ENCODE data around the gene COG5.

The COG5 gene

GRCh38 chr7:107482571-107482970 lies 81.1 kb downstream of the COG5 start:
- no peak for TF ChIP-seq BHLHE40 (IDR thresholded peaks at IDR 0.05; ENCODE audit: borderline replicate concordance)
- TF ChIP-seq ZNF384 (IDR thresholded peaks at IDR 0.05), result no peak
- TF ChIP-seq LEF1 (IDR thresholded peaks at IDR 0.05; ENCODE audit: borderline replicate concordance), result no peak
- TF ChIP-seq ELF4 (IDR thresholded peaks at IDR 0.05), result no peak
- no peak for TF ChIP-seq FOXK2 (IDR thresholded peaks at IDR 0.05)
- POLR2A ChIA-PET, result no interaction called here
- no peak for DNase-seq (ENCODE audit: extremely low spot score)
- CTCF ChIA-PET, result no interaction called here

GRCh38 chr7:107480932-107481331 lies 82.8 kb downstream of the COG5 start:
- TF ChIP-seq FOXA1 (IDR thresholded peaks at IDR 0.05), result no peak
- TF ChIP-seq HDGF (IDR thresholded peaks at IDR 0.05; ENCODE audit: borderline replicate concordance), result no peak
- TF ChIP-seq FOXK2 (IDR thresholded peaks at IDR 0.05), result no peak
- TF ChIP-seq NFRKB (IDR thresholded peaks at IDR 0.05), result no peak
- TF ChIP-seq ZNF384 (IDR thresholded peaks at IDR 0.05), result no peak
- ChIA-PET POLR2A (no interaction called here), CTCF (interaction anchor here (0.6 kb wide), 1 partner anchor 819 kb away, joined by 3 read pairs; no protein-coding TSS in a partner anchor)

GRCh38 chr7:107479303-107479702 lies 84.4 kb downstream of the COG5 start:
- no peak for DNase-seq (ENCODE audit: extremely low spot score)
- CTCF ChIA-PET, result interaction anchor here (0.8 kb wide), 1 partner anchor 16 kb away, joined by 3 read pairs; no protein-coding TSS in a partner anchor
- no peak for TF ChIP-seq PKNOX1 (IDR thresholded peaks at IDR 0.05)
- TF ChIP-seq SUZ12 (IDR thresholded peaks at IDR 0.05), result no peak
- TF ChIP-seq FOXA1 (IDR thresholded peaks at IDR 0.05), result no peak
- TF ChIP-seq ZNF384 (IDR thresholded peaks at IDR 0.05), result no peak
- POLR2A ChIA-PET, result no interaction called here

More at GRCh38 chr7:107480932-107481331, 82.8 kb downstream of the COG5 start:
- DNase-seq (ENCODE audit: extremely low spot score), result no peak

- no peak for DNase-seq (ENCODE audit: extremely low spot score)
- ChIA-PET CTCF (no interaction called here), POLR2A (no interaction called here)
- TF ChIP-seq ELF4 (IDR thresholded peaks at IDR 0.05) (no peak), FOXM1 (IDR thresholded peaks at IDR 0.05; ENCODE audit: borderline replicate concordance) (no peak), TARDBP (IDR thresholded peaks at IDR 0.05) (no peak), CTBP1 (IDR thresholded peaks at IDR 0.05; ENCODE audit: borderline replicate concordance) (no peak), BHLHE40 (IDR thresholded peaks at IDR 0.05; ENCODE audit: borderline replicate concordance) (no peak), FOXK2 (IDR thresholded peaks at IDR 0.05) (no peak), PKNOX1 (IDR thresholded peaks at IDR 0.05) (no peak), FOXA1 (IDR thresholded peaks at IDR 0.05) (no peak), SP1 (IDR thresholded peaks at IDR 0.05) (no peak), LEF1 (IDR thresholded peaks at IDR 0.05; ENCODE audit: borderline replicate concordance) (no peak)
Observed at GRCh38 chr7:107474104-107474521, 89.6 kb downstream of the COG5 start.

- POLR2A ChIA-PET, result no interaction called here
Observed at GRCh38 chr7:107472116-107472515, 91.6 kb downstream of the COG5 start.

GRCh38 chr7:107471292-107472070 lies 92.2 kb downstream of the COG5 start:
- DNase-seq (ENCODE audit: extremely low spot score), result no peak
- ChIA-PET CTCF (no interaction called here), POLR2A (no interaction called here)
- no peak for TF ChIP-seq NFRKB (IDR thresholded peaks at IDR 0.05)
- TF ChIP-seq PKNOX1 (IDR thresholded peaks at IDR 0.05), result no peak
- TF ChIP-seq LEF1 (IDR thresholded peaks at IDR 0.05; ENCODE audit: borderline replicate concordance), result no peak
- TF ChIP-seq BHLHE40 (IDR thresholded peaks at IDR 0.05; ENCODE audit: borderline replicate concordance), result no peak
- TF ChIP-seq ZNF384 (IDR thresholded peaks at IDR 0.05), result no peak
- no peak for TF ChIP-seq ELF4 (IDR thresholded peaks at IDR 0.05)
- no peak for TF ChIP-seq HDGF (IDR thresholded peaks at IDR 0.05; ENCODE audit: borderline replicate concordance)
- no peak for TF ChIP-seq FOXM1 (IDR thresholded peaks at IDR 0.05; ENCODE audit: borderline replicate concordance)
- no peak for TF ChIP-seq SP1 (IDR thresholded peaks at IDR 0.05)
- TF ChIP-seq SUZ12 (IDR thresholded peaks at IDR 0.05), result no peak
- TF ChIP-seq L3MBTL2 (conservative IDR thresholded peaks at IDR 0.05), result no peak
- TF ChIP-seq FOXK2 (IDR thresholded peaks at IDR 0.05), result no peak
- TF ChIP-seq CTBP1 (IDR thresholded peaks at IDR 0.05; ENCODE audit: borderline replicate concordance), result no peak
- no peak for TF ChIP-seq ARNT (IDR thresholded peaks at IDR 0.05)

More at GRCh38 chr7:107472116-107472515, 91.6 kb downstream of the COG5 start:
- CTCF ChIA-PET, result no interaction called here
- DNase-seq (ENCODE audit: extremely low spot score), result no peak
- TF ChIP-seq NFRKB (IDR thresholded peaks at IDR 0.05) (no peak), SUZ12 (IDR thresholded peaks at IDR 0.05) (no peak), SP1 (IDR thresholded peaks at IDR 0.05) (no peak), CTBP1 (IDR thresholded peaks at IDR 0.05; ENCODE audit: borderline replicate concordance) (no peak), FOXA1 (IDR thresholded peaks at IDR 0.05) (no peak), TARDBP (IDR thresholded peaks at IDR 0.05) (no peak), ZNF384 (IDR thresholded peaks at IDR 0.05) (no peak), ELF4 (IDR thresholded peaks at IDR 0.05) (no peak), ARNT (IDR thresholded peaks at IDR 0.05) (no peak), FOXK2 (IDR thresholded peaks at IDR 0.05) (no peak), HDGF (IDR thresholded peaks at IDR 0.05; ENCODE audit: borderline replicate concordance) (no peak), PKNOX1 (IDR thresholded peaks at IDR 0.05) (no peak), FOXM1 (IDR thresholded peaks at IDR 0.05; ENCODE audit: borderline replicate concordance) (no peak)

Data from HEK293T (cell line).